Dermis blood vessel endothelial cell (primary cell): ENCODE measurements around the gene AP2A2. TPM values are rescaled to one million over a fixed set of nuclear protein-coding genes. Genes with fewer than 3 reads are reported as not detected.
A peak's percentile ranks its signal among the peaks of the same experiment; 100 is the strongest.
"Not testable (repeated sequence)": the region's sequence is repeated elsewhere in the genome, so short reads cannot be mapped to it uniquely, and the experiment has no call there.

Experiments used
- DNase-seq: peaks from one replicate; pipeline ENCODE4 v3.0.0; 2010
- total RNA-seq: library from RNA; depleted of rRNA; stranded (reverse); fragments of >200 nt; gene quantifications from 2 replicates; pipeline ENCODE4 v1.2.3, GENCODE V29; 2014

AP2A2 gene
- total RNA-seq, 1 donor from 2014 or later: 51.1 TPM

DNA sequence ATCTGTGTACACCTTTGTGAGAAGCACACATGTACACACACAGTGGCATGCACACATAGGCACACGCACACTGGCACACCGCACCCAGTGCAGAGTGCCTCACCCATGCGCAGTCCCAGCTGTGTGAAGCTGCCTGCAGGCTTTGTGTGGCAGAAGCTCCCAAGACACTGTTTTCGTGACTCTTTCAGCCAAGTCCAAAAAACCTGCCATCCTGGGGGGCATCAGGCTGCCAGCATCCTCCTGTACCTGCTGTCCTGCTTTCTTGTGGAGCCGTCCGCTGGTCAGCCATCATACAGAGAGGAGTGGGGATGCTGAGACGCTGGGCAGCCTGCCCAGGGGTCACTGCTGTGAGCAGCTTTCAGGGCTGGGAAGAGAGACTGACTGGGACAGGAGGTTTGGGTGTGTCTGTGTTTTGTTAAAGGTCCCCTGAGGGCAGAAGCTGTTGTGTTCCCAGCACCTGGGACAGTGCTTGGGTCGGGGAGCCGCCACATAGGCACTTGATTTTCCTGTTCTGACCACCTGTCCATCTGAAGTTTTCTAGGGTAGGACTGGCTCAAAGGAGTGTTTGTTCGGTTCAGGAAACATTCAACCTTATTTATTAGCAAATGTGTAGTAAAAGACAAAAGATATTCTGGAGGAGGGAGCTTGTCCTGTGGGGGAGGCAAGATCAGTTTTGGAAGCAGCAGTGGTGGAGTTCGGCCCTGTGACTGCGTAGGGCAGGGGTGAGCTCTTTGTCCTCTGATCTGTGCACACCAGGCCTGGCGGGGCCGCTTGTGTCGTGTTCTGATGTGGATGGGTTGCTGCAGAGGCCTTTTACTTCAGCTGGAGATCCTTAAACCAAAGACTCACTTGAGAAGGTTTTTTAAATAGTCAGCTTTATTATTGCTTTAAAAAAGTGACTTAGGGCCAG, 29.7 kb downstream of the AP2A2 start:
- no peak for DNase-seq

GRCh38 chr11:957212-957920, 31.7 kb downstream of the AP2A2 start:
- no peak for DNase-seq

DNA sequence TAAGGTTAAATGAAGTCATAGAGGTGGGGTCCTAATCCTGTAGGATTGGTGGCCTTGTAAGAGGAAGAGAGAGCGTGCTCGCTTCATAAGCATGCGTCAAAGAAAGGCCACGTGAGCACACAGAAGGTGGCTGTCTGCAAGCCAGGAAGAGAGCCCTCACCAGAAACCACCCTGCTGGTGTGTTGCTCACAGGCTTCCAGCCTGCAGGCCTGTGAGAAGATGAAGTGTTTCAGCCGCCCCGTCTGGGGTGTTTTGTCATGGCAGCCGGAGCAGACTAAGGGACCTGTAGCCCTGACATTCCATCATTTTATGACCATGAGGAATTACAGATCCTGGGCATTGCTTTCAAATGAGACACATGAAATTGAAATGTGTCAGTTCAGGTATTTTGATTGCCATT, 32.4 kb downstream of the AP2A2 start:
- DNase-seq: no peak

- no peak for DNase-seq
These were observed 33.4 kb downstream of the AP2A2 start for GRCh38 chr11:959027-959426.

- DNase-seq: no peak
These were observed 33.9 kb downstream of the AP2A2 start for GRCh38 chr11:959608-960007.

GRCh38 chr11:961310-961920, 35.7 kb downstream of the AP2A2 start:
- not testable (repeated sequence) for DNase-seq

DNA sequence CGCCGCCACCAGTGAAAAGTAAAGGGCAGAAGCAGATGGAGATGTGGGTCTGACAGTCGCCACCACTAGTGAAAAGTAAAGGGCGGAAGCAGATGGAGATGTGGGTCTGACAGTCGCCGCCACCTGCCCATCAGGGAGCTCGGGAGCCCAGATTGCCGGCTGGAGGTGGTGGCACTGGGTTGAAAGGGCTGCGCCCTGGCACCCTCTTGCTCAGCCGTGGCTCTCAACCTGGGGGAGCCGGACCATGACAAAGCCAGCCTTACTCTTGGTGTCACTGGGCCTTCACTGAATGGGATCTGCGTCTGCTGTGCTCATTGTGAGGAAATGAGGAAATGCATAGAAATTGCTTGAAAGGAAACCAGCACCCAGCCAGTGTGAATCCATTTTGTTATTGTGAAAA, 36.3 kb downstream of the AP2A2 start:
- no peak for DNase-seq

- no peak for DNase-seq
These were observed 37.0 kb downstream of the AP2A2 start for GRCh38 chr11:962688-963087.

- no peak for DNase-seq
These were observed 38.2 kb downstream of the AP2A2 start for GRCh38 chr11:963852-964251.

DNA sequence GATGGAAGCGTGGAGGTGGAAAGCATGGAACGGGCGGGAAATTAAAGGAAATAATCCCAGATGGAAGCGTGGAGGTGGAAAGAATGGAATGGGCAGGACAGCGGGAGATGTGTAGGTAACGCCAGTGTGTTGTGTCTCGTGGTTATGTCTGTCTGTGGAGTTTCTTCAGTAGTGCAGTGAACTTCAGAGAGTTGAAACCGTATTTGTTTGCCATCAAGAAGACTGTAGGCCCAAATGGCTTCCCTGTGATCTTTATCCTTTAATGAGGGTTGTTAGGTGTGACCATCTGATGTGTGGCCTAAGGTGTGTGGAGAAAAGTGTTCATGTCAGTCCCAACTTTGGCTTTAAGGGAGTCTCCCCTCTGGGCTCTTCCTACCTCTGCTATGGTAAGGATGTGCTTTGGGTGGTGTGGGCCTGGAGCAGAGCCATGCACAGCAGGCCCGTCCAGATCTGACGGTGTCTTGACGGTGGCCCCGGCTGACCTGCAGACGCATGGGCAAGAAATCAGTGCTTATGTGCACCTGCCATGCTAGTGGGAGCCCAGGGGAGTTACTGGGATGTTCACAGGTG, 39.6 kb downstream of the AP2A2 start:
- DNase-seq: no peak

- no peak for DNase-seq
These were observed 42.5 kb downstream of the AP2A2 start for GRCh38 chr11:967995-968751.

- DNase-seq: no peak
These were observed 43.2 kb downstream of the AP2A2 start for GRCh38 chr11:968822-969221.

GRCh38 chr11:969651-970205, 44.1 kb downstream of the AP2A2 start:
- no peak for DNase-seq

DNA sequence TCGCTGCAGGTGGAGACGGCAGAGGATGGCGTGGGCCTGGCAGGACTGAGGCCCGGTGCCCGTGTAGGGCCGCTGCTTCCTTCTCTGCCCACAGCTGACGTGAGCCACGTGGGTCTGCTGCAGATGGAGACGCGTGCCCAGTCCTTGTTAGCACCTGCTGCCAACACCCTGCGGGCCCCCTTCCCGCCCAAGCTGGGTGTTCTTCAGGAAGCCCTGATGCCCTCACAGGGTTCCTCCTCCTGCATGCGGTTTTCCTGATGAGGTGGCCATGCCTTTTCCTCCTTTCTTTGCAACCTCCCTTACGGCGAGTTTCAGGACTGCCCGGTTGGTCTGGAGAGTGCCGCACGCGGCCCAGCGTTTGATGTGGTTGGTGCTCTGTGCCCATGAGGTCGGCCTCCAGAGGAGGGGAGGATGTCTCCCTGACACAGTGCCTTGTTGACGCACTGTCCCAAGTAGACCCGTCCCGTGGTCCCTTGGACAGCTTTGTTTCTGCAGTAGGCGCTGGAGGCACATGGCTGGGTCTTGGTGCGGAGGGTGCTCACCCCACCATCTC, 44.7 kb downstream of the AP2A2 start:
- DNase-seq: no peak

DNA sequence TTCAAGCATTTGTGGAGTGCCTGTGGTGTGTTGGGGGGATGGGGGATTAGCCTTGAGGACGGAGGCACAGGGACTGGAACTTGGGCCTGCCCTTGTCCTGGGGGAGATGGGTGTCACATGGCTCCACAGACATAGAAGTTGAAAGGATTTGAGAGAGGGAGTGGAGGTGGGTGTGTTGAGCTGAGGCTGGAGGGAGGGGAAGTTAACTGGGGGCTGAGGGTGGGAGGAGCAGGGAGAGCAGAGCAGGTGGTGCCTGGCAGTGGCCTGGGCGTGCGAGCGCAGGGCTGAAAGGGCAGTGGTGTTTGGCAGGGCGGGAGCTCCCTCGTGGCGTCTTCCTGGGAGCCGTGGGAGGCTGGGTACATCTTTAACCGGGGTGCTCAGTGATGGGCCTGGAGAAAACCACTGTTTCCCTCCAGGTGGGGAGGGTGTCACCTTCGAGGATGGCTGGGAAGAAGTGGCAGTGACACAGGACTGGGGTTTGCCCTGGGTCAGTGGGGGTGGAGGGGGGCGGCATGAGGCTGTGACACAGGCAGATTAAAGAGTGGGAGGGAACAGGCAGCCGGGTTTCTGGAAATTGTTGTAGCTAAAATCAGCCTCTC, 45.5 kb downstream of the AP2A2 start:
- DNase-seq: no peak

GRCh38 chr11:971731-972365, 46.2 kb downstream of the AP2A2 start:
- no peak for DNase-seq

DNA sequence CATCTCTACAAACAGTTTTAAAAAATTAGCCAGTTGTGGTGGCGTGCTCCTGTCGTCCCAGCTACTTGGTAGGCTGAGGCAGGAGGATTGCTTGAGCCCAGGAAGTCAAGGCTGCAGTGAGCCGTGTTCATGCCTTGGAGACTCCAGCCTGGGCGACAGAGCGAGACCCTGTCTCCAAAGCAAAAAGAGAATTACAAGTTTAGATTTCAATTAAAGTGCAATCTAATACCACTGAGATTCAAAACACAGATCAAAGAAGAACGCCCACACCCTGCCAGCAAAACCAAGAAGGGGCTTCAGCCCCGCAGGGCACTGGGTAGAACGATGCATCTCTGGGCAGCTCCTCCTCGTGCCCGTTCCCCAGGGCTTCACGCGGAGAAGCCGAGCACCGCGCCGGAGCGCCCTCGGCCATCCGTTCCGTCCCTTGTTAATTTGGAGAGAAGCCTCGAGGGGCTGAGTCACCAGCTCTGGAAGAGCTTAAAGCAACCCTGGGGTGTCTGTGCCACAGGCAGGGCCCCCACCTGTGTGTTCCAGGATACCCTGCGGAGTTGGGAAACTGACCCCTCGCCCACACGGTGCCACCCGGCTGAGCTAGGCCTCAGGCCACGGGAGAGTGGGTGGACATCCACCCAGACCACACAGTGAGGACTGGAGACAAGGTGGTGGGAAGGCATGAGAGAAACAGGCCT, 47.0 kb downstream of the AP2A2 start:
- no peak for DNase-seq

DNA sequence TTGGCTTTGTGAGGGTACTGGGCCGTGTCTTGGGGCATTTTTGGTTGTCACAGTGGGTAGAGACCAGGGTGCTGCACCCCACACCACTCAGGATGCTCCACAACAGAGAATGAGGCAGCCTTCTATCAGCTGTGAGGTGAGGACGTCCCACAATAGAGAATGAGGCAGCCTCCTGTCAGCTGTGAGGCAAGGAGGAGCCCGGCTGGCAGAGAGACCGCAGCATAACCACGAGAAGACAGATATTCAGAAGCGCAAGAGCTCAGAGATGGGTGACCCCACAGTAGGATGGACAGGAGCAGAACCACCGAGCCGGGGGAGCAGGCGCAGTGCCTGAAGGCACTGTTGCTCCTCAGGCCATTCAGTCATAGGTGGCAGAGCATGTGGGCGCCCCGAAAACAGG, 47.6 kb downstream of the AP2A2 start:
- DNase-seq: no peak

DNA sequence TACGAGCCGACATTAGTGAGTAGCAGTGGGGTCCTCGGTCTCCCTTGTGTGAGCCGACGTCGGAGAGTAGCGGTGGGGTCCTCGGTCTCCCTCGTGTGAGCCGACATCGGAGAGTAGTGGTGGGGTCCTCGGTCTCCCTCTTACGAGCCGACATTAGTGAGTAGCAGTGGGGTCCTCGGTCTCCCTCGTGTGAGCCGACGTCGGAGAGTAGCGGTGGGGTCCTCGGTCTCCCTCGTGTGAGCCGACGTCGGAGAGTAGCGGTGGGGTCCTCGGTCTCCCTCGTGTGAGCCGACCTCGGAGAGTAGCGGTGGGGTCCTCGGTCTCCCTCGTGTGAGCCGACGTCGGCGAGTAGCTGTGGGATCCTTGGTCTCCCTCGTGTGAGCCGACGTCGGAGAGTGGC, 49.7 kb downstream of the AP2A2 start:
- not testable (repeated sequence) for DNase-seq

DNA sequence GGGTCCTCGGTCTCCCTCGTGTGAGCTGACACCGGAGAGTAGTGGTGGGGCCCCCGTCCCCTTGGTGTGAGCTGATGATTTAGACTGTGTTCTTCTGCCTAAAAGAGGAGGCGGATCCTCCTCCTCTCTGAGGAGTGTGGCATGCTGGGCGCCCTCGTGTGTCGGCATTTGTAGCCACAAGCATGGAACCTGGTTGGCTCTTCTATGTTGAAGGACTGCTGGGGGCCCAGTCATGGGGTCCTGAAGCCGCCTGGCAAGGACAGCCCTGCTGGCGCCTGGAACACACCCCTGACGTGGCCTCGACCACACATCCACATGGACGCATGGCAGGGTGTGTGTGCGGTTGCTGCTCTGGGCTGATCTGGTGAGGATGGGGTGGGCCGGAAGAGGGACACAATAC, 50.2 kb downstream of the AP2A2 start:
- DNase-seq: peak; percentile 67
